ENCODE results near the gene KRT85.

KRT85 gene

GRCh38 chr12:52344111-52344510 lies 23.2 kb downstream of the KRT85 start:
- TF ChIP-seq CTCF (conservative IDR thresholded peaks at IDR 0.05; ENCODE audit: low read depth, low read length) = no peak
- H3K4me3 ChIP-seq (ENCODE audit: low read depth, low read length) = no peak overlapping the region
- no peak for DNase-seq (ENCODE audit: low read depth)

- no peak for DNase-seq (ENCODE audit: low read depth)
- H3K4me3 ChIP-seq (ENCODE audit: low read depth, low read length) = no peak overlapping the region
- no peak for TF ChIP-seq CTCF (conservative IDR thresholded peaks at IDR 0.05; ENCODE audit: low read depth, low read length)
Observed at GRCh38 chr12:52343550-52343949, 23.7 kb downstream of the KRT85 start.

- no peak for TF ChIP-seq CTCF (conservative IDR thresholded peaks at IDR 0.05; ENCODE audit: low read depth, low read length)
- H3K4me3 ChIP-seq (ENCODE audit: low read depth, low read length) = no peak overlapping the region
- DNase-seq (ENCODE audit: low read depth) = no peak
Observed at GRCh38 chr12:52342781-52343490, 24.3 kb downstream of the KRT85 start.

- H3K4me3 ChIP-seq (ENCODE audit: low read depth, low read length) = no peak overlapping the region
- no peak for DNase-seq (ENCODE audit: low read depth)
- TF ChIP-seq CTCF (conservative IDR thresholded peaks at IDR 0.05; ENCODE audit: low read depth, low read length) = no peak
Observed at GRCh38 chr12:52341066-52341580, 26.2 kb downstream of the KRT85 start.

GRCh38 chr12:52338241-52338960 lies 28.9 kb downstream of the KRT85 start:
- DNase-seq (ENCODE audit: low read depth) = no peak
- no peak overlapping the region for H3K4me3 ChIP-seq (ENCODE audit: low read depth, low read length)
- no peak for TF ChIP-seq CTCF (conservative IDR thresholded peaks at IDR 0.05; ENCODE audit: low read depth, low read length)

- no peak overlapping the region for H3K4me3 ChIP-seq (ENCODE audit: low read depth, low read length)
- TF ChIP-seq CTCF (conservative IDR thresholded peaks at IDR 0.05; ENCODE audit: low read depth, low read length) = no peak
- peak; percentile 24 for DNase-seq (ENCODE audit: low read depth)
Observed at GRCh38 chr12:52337054-52337453, 30.2 kb downstream of the KRT85 start.

Data from choroid plexus epithelial cell (primary cell).